H1 (cell line): ENCODE results near the gene TFPT. TPM values are rescaled to one million over a fixed set of nuclear protein-coding genes. Genes with fewer than 3 reads are reported as not detected.
"Not testable (repeated sequence)": the region's sequence is repeated elsewhere in the genome, so short reads cannot be mapped to it uniquely, and the experiment has no call there.

Experiments used
- CTCF ChIA-PET: fragments of 300-600 bp; sonication (Branson Sonifier 250); formaldehyde crosslinking; loops from one replicate; lab custom pipeline; 2021; ENCODE audit not compliant: partially characterized antibody; lab: Charles Lee
- POLR2A ChIA-PET: fragments of 300-600 bp; sonication (Branson Sonifier 250); formaldehyde crosslinking; loops from one replicate; lab custom pipeline; 2021; ENCODE audit warnings: inconsistent platforms; ENCODE audit not compliant: partially characterized antibody; lab: Charles Lee
- DNase-seq, 2 experiments: peaks; one replicate each; pipeline versions ENCODE4 v3.0.0 to v3.0.0-alpha.2; 2010 to 2022; ENCODE audit warnings: low spot score in 2 of 2, low read depth in 1 of 2, mixed read lengths in 1 of 2
- FAIRE-seq: peaks from 2 replicates; lab custom pipeline; 2011; peaks lifted over from hg19 to GRCh38; lab: Jason Lieb, UNC
- H2AFZ ChIP-seq: 2 replicates; pipeline ENCODE4 v1.8.1; 2012; ENCODE audit warnings: low read length, inconsistent platforms
- H2AK5ac ChIP-seq: 2 replicates; pipeline ENCODE4 v1.6.1; 2013; ENCODE audit warnings: low read depth, low read length
- H2BK120ac ChIP-seq: replicated peaks from 2 replicates; pipeline ENCODE3; 2013; ENCODE audit warnings: low read depth, low read length, inconsistent platforms
- H2BK12ac ChIP-seq: 2 replicates; pipeline ENCODE4 v1.6.1; 2013; ENCODE audit warnings: low read depth, low read length
- H2BK15ac ChIP-seq: 2 replicates; pipeline ENCODE4 v1.6.1; 2013; ENCODE audit warnings: low read length
- H2BK20ac ChIP-seq: 2 replicates; pipeline ENCODE4 v1.6.1; 2013; ENCODE audit warnings: low read length
- H2BK5ac ChIP-seq: 2 replicates; pipeline ENCODE4 v1.6.1; 2013; ENCODE audit warnings: low read depth, low read length
- H3K14ac ChIP-seq: 2 replicates; pipeline ENCODE4 v1.6.1; 2013; ENCODE audit warnings: inconsistent platforms; ENCODE audit not compliant: insufficient read length
- H3K18ac ChIP-seq: 2 replicates; pipeline ENCODE4 v1.6.1; 2013; ENCODE audit warnings: low read length; ENCODE audit errors: extremely low read depth
- H3K23ac ChIP-seq: 2 replicates; pipeline ENCODE4 v1.6.1; 2013; ENCODE audit warnings: inconsistent platforms; ENCODE audit not compliant: insufficient read length
- H3K23me2 ChIP-seq: 2 replicates; pipeline ENCODE4 v1.6.1; 2013; ENCODE audit warnings: low read depth, low read length
- H3K27ac ChIP-seq: 2 replicates; pipeline ENCODE4 v1.6.1; 2011; ENCODE audit warnings: low read depth, low read length, inconsistent platforms
- H3K27me3 ChIP-seq, 4 experiments: replicated peaks in 1 of 4; 1 replicate in 1 of 4; 2 replicates in 3 of 4; pipeline versions ENCODE4 v1.6.1 to v1.8.1; 2011 to 2013; ENCODE audit warnings: low read length in 3 of 4, mild to moderate bottlenecking in 3 of 4, inconsistent platforms in 2 of 4, mixed read lengths in 2 of 4, moderate library complexity in 1 of 4; ENCODE audit not compliant: control insufficient read depth in 3 of 4, insufficient read depth in 3 of 4; ENCODE audit errors: extremely low read depth in 1 of 4
- H3K36me3 ChIP-seq, 4 experiments: 2 replicates each; pipeline versions ENCODE4 v1.6.1 to v1.8.1; 2011 to 2013; ENCODE audit warnings: mild to moderate bottlenecking in 4 of 4, low read length in 3 of 4, moderate library complexity in 2 of 4, control low read depth in 1 of 4, inconsistent platforms in 1 of 4; ENCODE audit not compliant: insufficient read depth in 4 of 4, control insufficient read depth in 2 of 4
- H3K4ac ChIP-seq: replicated peaks from 2 replicates; pipeline ENCODE3; 2013; ENCODE audit warnings: low read length, low read depth, mixed read lengths, inconsistent platforms; ENCODE audit not compliant: insufficient read length
- H3K4me1 ChIP-seq, 4 experiments: replicated peaks in 1 of 4; 1 replicate in 1 of 4; 2 replicates in 3 of 4; pipeline versions ENCODE4 v1.6.1 to v1.8.1; 2011 to 2013; ENCODE audit warnings: low read length in 3 of 4, inconsistent platforms in 2 of 4, mixed read lengths in 1 of 4; ENCODE audit not compliant: insufficient read depth in 4 of 4, control insufficient read depth in 3 of 4
- H3K4me2 ChIP-seq, 2 experiments: 2 replicates each; pipeline versions ENCODE4 v1.6.1 to v1.8.1; 2011 to 2013; ENCODE audit warnings: low read depth in 2 of 2, low read length in 2 of 2, control low read depth in 1 of 2, inconsistent platforms in 1 of 2, mild to moderate bottlenecking in 1 of 2; ENCODE audit not compliant: insufficient read depth in 1 of 2
- H3K4me3 ChIP-seq, 4 experiments: fragments of 200-600, 300-600 bp in 1 of 4; sonication (generic), shearing (Covaris generic), sonication (Bioruptor Twin) in 1 of 4; 2 replicates each; pipeline versions ENCODE4 v1.5.1 to v1.8.1; 2011 to 2016; ENCODE audit warnings: low read length in 4 of 4, low read depth in 3 of 4, control low read depth in 2 of 4, inconsistent platforms in 2 of 4, mild to moderate bottlenecking in 2 of 4, mixed read lengths in 1 of 4, moderate library complexity in 1 of 4; ENCODE audit not compliant: insufficient read depth in 2 of 4; ENCODE audit errors: extremely low read depth in 1 of 4
- H3K56ac ChIP-seq: replicated peaks from 2 replicates; pipeline ENCODE3; 2013; ENCODE audit warnings: low read depth, mild to moderate bottlenecking, mixed read lengths, low read length, inconsistent platforms; ENCODE audit not compliant: insufficient read length
- H3K79me1 ChIP-seq: 2 replicates; pipeline ENCODE4 v1.6.1; 2013; ENCODE audit warnings: low read depth, low read length, control low read depth
- H3K79me2 ChIP-seq, 2 experiments: 2 replicates each; pipeline versions ENCODE4 v1.6.1 to v1.8.1; 2012 to 2013; ENCODE audit warnings: low read length in 2 of 2, mild to moderate bottlenecking in 2 of 2, inconsistent platforms in 1 of 2; ENCODE audit not compliant: insufficient read depth in 2 of 2, control insufficient read depth in 1 of 2
- H3K9ac ChIP-seq, 4 experiments: replicated peaks in 1 of 4; 1 replicate in 1 of 4; 2 replicates in 3 of 4; pipeline versions ENCODE4 v1.6.1 to v1.8.1; 2011 to 2013; ENCODE audit warnings: low read depth in 3 of 4, low read length in 3 of 4, control low read depth in 2 of 4, mild to moderate bottlenecking in 2 of 4, moderate library complexity in 2 of 4, inconsistent platforms in 1 of 4; ENCODE audit errors: extremely low read depth in 1 of 4
- H3K9me3 ChIP-seq, 2 experiments: 2 replicates each; pipeline versions ENCODE4 v1.6.1 to v1.8.1; 2012 to 2013; ENCODE audit warnings: mild to moderate bottlenecking in 2 of 2, moderate library complexity in 2 of 2, control low read depth in 1 of 2, inconsistent platforms in 1 of 2, low read depth in 1 of 2, low read length in 1 of 2, mixed read lengths in 1 of 2; ENCODE audit not compliant: insufficient read depth in 2 of 2
- H4K20me1 ChIP-seq, 2 experiments: replicated peaks in 1 of 2; 2 replicates each; pipeline versions ENCODE3 to v1.8.1; 2011 to 2013; ENCODE audit warnings: inconsistent platforms in 2 of 2, low read length in 2 of 2, mild to moderate bottlenecking in 1 of 2; ENCODE audit not compliant: insufficient read depth in 2 of 2, control insufficient read depth in 1 of 2
- H4K5ac ChIP-seq: 2 replicates; pipeline ENCODE4 v1.6.1; 2013; ENCODE audit warnings: low read length, low read depth, mixed read lengths, inconsistent platforms; ENCODE audit not compliant: insufficient read length
- H4K8ac ChIP-seq: 2 replicates; pipeline ENCODE4 v1.8.0; 2013; ENCODE audit warnings: mild to moderate bottlenecking, moderate library complexity, low read length, inconsistent platforms; ENCODE audit not compliant: insufficient read depth; ENCODE audit errors: extremely low read depth
- H4K91ac ChIP-seq: replicated peaks from 2 replicates; pipeline ENCODE3; 2013; ENCODE audit warnings: low read length, mixed read lengths, inconsistent platforms; ENCODE audit not compliant: insufficient read length
- ASH2L ChIP-seq: fragments of 200-600, 300-600 bp; sonication (generic); IDR thresholded peaks from one replicate; pipeline ENCODE4 v1.7.1; 2017; ENCODE audit warnings: low read length
- EZH2 ChIP-seq: fragments of 200-600 bp; sonication (generic); IDR thresholded peaks from 2 replicates; pipeline ENCODE4 v1.7.1; 2012; ENCODE audit warnings: low read depth, mild to moderate bottlenecking, moderate library complexity, low read length, inconsistent platforms; ENCODE audit not compliant: severe bottlenecking
- HDAC2 ChIP-seq, 2 experiments: fragments of 300-600 bp in 1 of 2; sonication (generic) in 1 of 2; IDR thresholded peaks; 2 replicates each; pipeline ENCODE4 v1.6.1; 2011 to 2012; ENCODE audit warnings: low read depth in 2 of 2, low read length in 2 of 2, mild to moderate bottlenecking in 2 of 2, moderate library complexity in 2 of 2, borderline replicate concordance in 1 of 2, inconsistent platforms in 1 of 2
- KDM4A ChIP-seq: IDR thresholded peaks from one replicate; pipeline ENCODE4 v1.7.1; 2012; ENCODE audit warnings: low read depth, mild to moderate bottlenecking, moderate library complexity, low read length, inconsistent platforms; ENCODE audit not compliant: severe bottlenecking
- RBBP5 ChIP-seq: IDR thresholded peaks from 2 replicates; pipeline ENCODE4 v1.7.1; 2012; ENCODE audit warnings: low read depth, mild to moderate bottlenecking, inconsistent platforms, low read length, moderate library complexity, borderline replicate concordance
- RNF2 ChIP-seq: fragments of 200-900, 300-1000 bp; sonication (generic); IDR thresholded peaks from 2 replicates; pipeline ENCODE4 v1.7.1; 2016; ENCODE audit warnings: borderline replicate concordance, low read depth, mild to moderate bottlenecking, antibody characterized with exemption, low read length; ENCODE audit not compliant: poor library complexity, severe bottlenecking; ENCODE audit errors: missing control alignments
- WGBS, 2 experiments: shearing (Covaris generic) in 1 of 2; methylation state at CpG; one replicate each; pipeline versions ENCODE4 v1.1.6 to v1.1.7; 2013 to 2015; ENCODE audit warnings: low lambda C conversion rate in 2 of 2, mixed read lengths in 2 of 2, inconsistent platforms in 1 of 2, low coverage in 1 of 2, missing lambda C conversion rate in 1 of 2; ENCODE audit not compliant: insufficient replicate concordance in 2 of 2, insufficient coverage in 1 of 2, insufficient read length in 1 of 2; ENCODE audit errors: extremely low coverage in 1 of 2, missing lambda C conversion rate in 1 of 2; 5-methylcytosine and 5-hydroxymethylcytosine counted together
- polyA plus RNA-seq, 7 experiments: library from polyadenylated mRNA; depleted of rRNA in 3 of 7; stranded (reverse) in 5 of 7; unstranded in 2 of 7; fragments of >200 nt in 5 of 7; fragments of 200-250 nt in 2 of 7; gene quantifications; 1 replicate in 5 of 7; 2 replicates in 1 of 7; 4 replicates in 1 of 7; pipeline versions ENCODE4 v1.2.1 to v1.2.3, GENCODE V29; 2011 to 2013; ENCODE audit warnings: missing spikeins in 2 of 7, mixed read lengths in 2 of 7
- total RNA-seq: library from RNA; stranded (reverse); fragmentation: NEBNext Ultra II Directional; extraction: Animal tissue kit (Norgen Biotek cat#: 25700); gene quantifications from 2 replicates; pipeline ENCODE4 v1.2.1, GENCODE V29; 2021
- TF ChIP-seq, protein P1 (sequence below): IDR thresholded peaks from 2 replicates; pipeline ENCODE4 v1.6.1; 2012; ENCODE audit warnings: inconsistent platforms
- TF ChIP-seq, protein P2 (sequence below): IDR thresholded peaks from 2 replicates; pipeline ENCODE4 v1.6.1; 2012; ENCODE audit warnings: inconsistent platforms

Gene TFPT
- total and polyA plus RNA-seq, 2 of the 8 experiments (the other 6 are each of a cell fraction or from before 2014, with no cell fraction given) = 10.4 to 17.7 TPM

DNA sequence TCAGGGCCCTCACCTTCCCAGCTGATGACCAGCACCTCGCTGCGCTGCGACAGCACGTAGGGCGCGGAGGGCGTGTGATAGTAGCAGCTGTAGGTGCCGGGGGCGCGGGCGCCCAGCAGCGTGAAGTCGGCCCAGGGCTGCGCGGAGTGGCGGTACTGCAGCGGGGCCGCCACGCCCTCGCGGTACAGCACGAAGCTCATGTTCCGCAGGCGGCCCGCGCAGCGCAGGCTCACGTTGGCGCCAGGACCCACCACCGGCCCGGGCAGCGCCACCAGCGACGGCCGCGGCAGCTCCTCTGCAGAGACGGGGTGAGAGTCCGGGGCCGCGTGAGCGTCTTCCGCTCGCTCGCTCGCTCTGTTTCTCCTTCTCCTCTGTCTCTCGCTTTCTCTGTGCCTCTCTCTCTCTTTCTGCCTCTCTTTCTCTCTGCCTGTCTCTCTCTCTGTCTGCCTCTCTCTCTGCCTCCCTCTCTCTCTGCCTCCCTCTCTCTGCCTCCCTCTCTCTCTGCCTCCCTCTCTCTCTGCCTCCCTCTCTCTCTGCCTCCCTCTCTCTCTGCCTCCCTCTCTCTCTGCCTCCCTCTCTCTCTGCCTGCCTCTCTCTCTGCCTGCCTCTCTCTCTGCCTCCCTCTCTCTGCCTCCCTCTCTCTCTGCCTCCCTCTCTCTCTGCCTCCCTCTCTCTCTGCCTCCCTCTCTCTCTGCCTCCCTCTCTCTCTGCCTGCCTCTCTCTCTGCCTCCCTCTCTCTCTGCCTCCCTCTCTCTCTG is 19.4 kb downstream of the TFPT start:
- H2AK5ac ChIP-seq, H2BK20ac ChIP-seq, H3K56ac ChIP-seq, H3K4me1 ChIP-seq, H3K9me3 ChIP-seq, H4K20me1 ChIP-seq, FAIRE-seq, H3K23ac ChIP-seq, H3K14ac ChIP-seq, H3K36me3 ChIP-seq, H3K79me1 ChIP-seq, H3K27ac ChIP-seq, H4K5ac ChIP-seq, H2BK120ac ChIP-seq, H3K79me2 ChIP-seq, H2BK5ac ChIP-seq: not testable (repeated sequence)
- H4K91ac ChIP-seq = peak overlapping the region; percentile 54
- CTCF ChIA-PET = interaction anchor here (0.6 to 2.4 kb wide), 11 partner anchors 10 to 303 kb away, joined by 3 to 7 read pairs (median 4); no protein-coding TSS in a partner anchor
- peak overlapping the region; percentile 53 for H3K4ac ChIP-seq
- DNase-seq = peak in 1 of 2 experiments; percentile 74
- H3K18ac ChIP-seq = peak overlapping the region; percentile 71
- peaks cover 13% of the 10 kb centered on the region; the same call in 1 of the 2 replicates for H3K23me2 ChIP-seq
- peak overlapping the region; percentile 92; the same call in 1 of the 2 replicates for H2AFZ ChIP-seq
- POLR2A ChIA-PET = interaction anchor here (0.6 to 6.1 kb wide), 14 partner anchors 11 to 229 kb away, joined by 3 to 37 read pairs (median 4); partner anchors contain the start of genes CNOT3, MYADM, PRPF31 and TFPT
- 2% methylated on average over 40 of the region's 46 CpGs; no CpG with 5 or more reads in 1 of the 2 experiments for WGBS, 2 experiments
- peak overlapping the region; percentile 68; the same call in 1 of the 2 replicates for H2BK12ac ChIP-seq
- peaks cover 6 to 29% (median 19%) of the 10 kb centered on the region in 4 experiments for H3K27me3 ChIP-seq
- peak overlapping the region; percentile 88; the same call in 1 of the 2 replicates for H2BK15ac ChIP-seq
- peak overlapping the region; percentile 86 for H4K8ac ChIP-seq
- peak overlapping the region in 1 of 4 experiments; percentile 21; a peak in 1 of 7 replicates for H3K9ac ChIP-seq
- peak overlapping the region; percentile 51 to 92 for H3K4me2 ChIP-seq
- H3K4me3 ChIP-seq = peak overlapping the region; percentile 33 to 64 (median 52)
- TF ChIP-seq, protein P1, sequence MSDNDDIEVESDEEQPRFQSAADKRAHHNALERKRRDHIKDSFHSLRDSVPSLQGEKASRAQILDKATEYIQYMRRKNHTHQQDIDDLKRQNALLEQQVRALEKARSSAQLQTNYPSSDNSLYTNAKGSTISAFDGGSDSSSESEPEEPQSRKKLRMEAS = peak; percentile 94
- TF ChIP-seq ASH2L = peak; percentile 53
- TF ChIP-seq, protein P2, sequence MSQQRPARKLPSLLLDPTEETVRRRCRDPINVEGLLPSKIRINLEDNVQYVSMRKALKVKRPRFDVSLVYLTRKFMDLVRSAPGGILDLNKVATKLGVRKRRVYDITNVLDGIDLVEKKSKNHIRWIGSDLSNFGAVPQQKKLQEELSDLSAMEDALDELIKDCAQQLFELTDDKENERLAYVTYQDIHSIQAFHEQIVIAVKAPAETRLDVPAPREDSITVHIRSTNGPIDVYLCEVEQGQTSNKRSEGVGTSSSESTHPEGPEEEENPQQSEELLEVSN = peak; percentile 94
- peak; percentile 91 for TF ChIP-seq KDM4A
- peak; percentile 69; the same call in 1 of the 2 replicates for TF ChIP-seq RBBP5
- TF ChIP-seq RNF2 = peak; percentile 32
- TF ChIP-seq HDAC2 (IDR thresholded peaks at IDR 0.05; ENCODE audit: borderline replicate concordance in 1 of 2, low read depth in 2 of 2, low read length in 2 of 2) = 0 out of 4 replicates have a peak, but pooled peaks of 1 of the 2 experiments have one; percentile 26
- peak; percentile 43 for TF ChIP-seq EZH2
